Loucy (cell line): Measurements from ENCODE around the gene ZNF816.
A peak's percentile ranks its signal among the peaks of the same experiment; 100 is the strongest.

Experiments
- H2AFZ ChIP-seq: fragments of 200-600 bp; sonication (generic); 2 replicates; pipeline ENCODE4 v1.6.0; 2016; ENCODE audit warnings: antibody characterized with exemption, mild to moderate bottlenecking, low read length, moderate library complexity
- H3F3A ChIP-seq: fragments of 200-600 bp; 2 replicates; pipeline ENCODE4 v1.6.0; 2016; ENCODE audit warnings: antibody characterized with exemption, low read depth, mild to moderate bottlenecking
- H3K27me3 ChIP-seq: fragments of 200-600 bp; sonication (generic); 2 replicates; pipeline ENCODE4 v1.6.1; 2014; ENCODE audit warnings: low read length, mild to moderate bottlenecking; ENCODE audit not compliant: insufficient read depth, poor library complexity, severe bottlenecking
- H3K36me3 ChIP-seq: fragments of 200-600 bp; sonication (generic); 2 replicates; pipeline ENCODE4 v1.6.1; 2016; ENCODE audit warnings: low read length; ENCODE audit not compliant: insufficient read depth
- H3K4me1 ChIP-seq: fragments of 200-600 bp; sonication (generic); 2 replicates; pipeline ENCODE4 v1.5.1; 2014; ENCODE audit warnings: low read length, mild to moderate bottlenecking; ENCODE audit not compliant: insufficient read depth, poor library complexity, severe bottlenecking
- H3K4me2 ChIP-seq: fragments of 200-600 bp; sonication (generic); 2 replicates; pipeline ENCODE4 v1.6.0; 2014; ENCODE audit warnings: antibody characterized with exemption, low read length, low read depth, mild to moderate bottlenecking; ENCODE audit not compliant: poor library complexity, severe bottlenecking
- H3K4me3 ChIP-seq: fragments of 200-600 bp; sonication (generic); 2 replicates; pipeline ENCODE4 v1.5.1; 2014; ENCODE audit warnings: low read length, mild to moderate bottlenecking, mixed read lengths; ENCODE audit not compliant: poor library complexity, severe bottlenecking
- H3K79me2 ChIP-seq: fragments of 200-600 bp; sonication (generic); 2 replicates; pipeline ENCODE4 v1.6.1; 2014; ENCODE audit warnings: low read length; ENCODE audit not compliant: insufficient read depth
- H3K9ac ChIP-seq: fragments of 200-600 bp; sonication (generic); 2 replicates; pipeline ENCODE4 v1.6.0; 2014; ENCODE audit warnings: mild to moderate bottlenecking, low read depth, low read length, moderate library complexity; ENCODE audit not compliant: poor library complexity, severe bottlenecking
- H3K9me2 ChIP-seq: fragments of 200-600 bp; sonication (generic); replicated peaks from 2 replicates; pipeline ENCODE4 v1.6.1; 2016; ENCODE audit warnings: low read depth, low read length, mixed read lengths
- H3K9me3 ChIP-seq: fragments of 200-600 bp; sonication (generic); 2 replicates; pipeline ENCODE4 v1.6.1; 2014; ENCODE audit warnings: mild to moderate bottlenecking, antibody characterized with exemption, low read length, low read depth; ENCODE audit not compliant: insufficient read depth
- H4K20me1 ChIP-seq: fragments of 200-600 bp; sonication (generic); 2 replicates; pipeline ENCODE4 v1.6.0; 2014; ENCODE audit warnings: antibody characterized with exemption, low read length, mild to moderate bottlenecking; ENCODE audit not compliant: insufficient read depth, poor library complexity, severe bottlenecking
- CTCF ChIP-seq: fragments of 200-600 bp; sonication (generic); conservative IDR thresholded peaks from 2 replicates; pipeline ENCODE4 v1.5.1; 2014; ENCODE audit warnings: mild to moderate bottlenecking, antibody characterized with exemption, low read length
- EZH2phosphoT487 ChIP-seq: fragments of 200-600 bp; IDR thresholded peaks from 2 replicates; pipeline ENCODE4 v1.6.1; 2018; ENCODE audit warnings: antibody characterized with exemption, mild to moderate bottlenecking, moderate library complexity, borderline replicate concordance

Gene ZNF816

GRCh38 chr19:52963247-52963618 is 552 bp upstream of the ZNF816 start:
- Histone ChIP-seq H3K9ac (peak overlapping the region; percentile 74), H3K79me2 (peaks cover 44% of the 10 kb centered on the region), H3F3A (no peaks in the 10 kb centered on the region), H2AFZ (peak overlapping the region; percentile 99), H3K27me3 (no peaks in the 10 kb centered on the region), H3K4me1 (peaks cover 16% of the 10 kb centered on the region), H3K36me3 (no peaks in the 10 kb centered on the region), H3K9me2 (no peaks in the 10 kb centered on the region), H3K9me3 (peaks cover 8% of the 10 kb centered on the region; the same call in 1 of the 2 replicates), H3K4me3 (peak overlapping the region; percentile 97), H4K20me1 (no peaks in the 10 kb centered on the region), H3K4me2 (peak overlapping the region; percentile 97)
- TF ChIP-seq EZH2phosphoT487, result no peak
- no peak for TF ChIP-seq CTCF

DNA sequence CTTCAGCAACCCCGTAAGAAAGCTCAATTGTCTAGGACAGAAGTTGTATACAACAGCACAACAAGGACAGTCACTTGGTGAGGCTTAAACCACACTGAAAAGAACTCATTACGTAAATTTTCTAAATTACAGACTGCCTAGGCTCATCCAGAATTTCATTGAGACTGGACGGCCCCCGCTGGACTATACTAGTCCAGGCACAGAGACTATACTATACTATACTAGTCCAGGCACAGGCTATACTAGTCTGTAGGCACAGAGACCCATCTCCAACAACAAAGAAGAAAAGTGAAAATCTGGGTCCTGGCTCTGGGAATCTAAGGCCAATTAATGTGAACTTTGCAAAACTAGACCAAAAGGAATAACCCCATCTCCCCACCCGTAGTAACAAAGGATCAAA is 700 bp downstream of the ZNF816 start:
- Histone ChIP-seq H3K9ac (peak overlapping the region; percentile 90), H4K20me1 (no peaks in the 10 kb centered on the region), H3K4me2 (peak overlapping the region; percentile 98), H3K79me2 (peaks cover 45% of the 10 kb centered on the region), H3K27me3 (no peaks in the 10 kb centered on the region), H3F3A (no peaks in the 10 kb centered on the region), H3K4me3 (peak overlapping the region; percentile 97), H3K4me1 (peaks cover 16% of the 10 kb centered on the region), H3K9me2 (no peaks in the 10 kb centered on the region), H3K9me3 (no peaks in the 10 kb centered on the region), H2AFZ (peak overlapping the region; percentile 99), H3K36me3 (no peaks in the 10 kb centered on the region)
- no peak for TF ChIP-seq CTCF
- TF ChIP-seq EZH2phosphoT487, result no peak

DNA sequence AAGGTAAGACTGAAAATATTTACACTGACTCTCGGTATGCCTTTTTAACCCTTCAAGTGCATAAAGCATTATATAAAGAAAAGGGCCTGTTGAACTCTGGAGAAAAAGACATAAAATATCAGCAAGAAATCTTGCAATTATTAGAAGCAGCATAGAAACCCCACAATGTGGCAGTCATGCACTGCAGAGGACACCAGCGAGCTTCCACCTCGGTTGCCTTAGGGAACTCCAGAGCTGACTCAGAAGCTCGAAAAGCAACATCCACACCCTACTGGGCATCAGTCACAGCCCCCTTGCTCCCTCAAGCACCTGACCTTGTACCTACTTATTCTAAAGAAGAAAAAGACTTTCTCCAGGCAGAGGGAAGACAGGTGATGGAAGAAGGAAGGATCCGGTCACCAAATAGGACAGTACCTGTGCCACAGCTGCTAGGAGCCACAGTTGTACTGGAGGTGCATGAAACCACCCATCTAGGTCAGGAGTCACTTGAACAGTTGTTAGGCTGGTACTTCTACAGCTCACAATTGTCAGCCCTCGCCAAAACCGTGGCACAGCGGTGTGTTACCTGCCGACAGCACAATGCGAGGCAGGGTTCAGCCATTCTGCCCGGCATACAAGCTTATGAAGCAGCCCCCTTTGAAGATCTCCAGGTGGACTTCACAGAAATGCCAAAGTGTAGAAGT is 2.9 kb downstream of the ZNF816 start:
- Histone ChIP-seq H3K9ac (no peak overlapping the region), H3K4me1 (peaks cover 16% of the 10 kb centered on the region), H3K4me3 (no peak overlapping the region), H3F3A (no peaks in the 10 kb centered on the region), H2AFZ (no peak overlapping the region), H3K9me3 (no peaks in the 10 kb centered on the region), H3K4me2 (peak overlapping the region; percentile 98), H4K20me1 (no peaks in the 10 kb centered on the region), H3K27me3 (no peaks in the 10 kb centered on the region), H3K79me2 (peaks cover 45% of the 10 kb centered on the region), H3K9me2 (no peaks in the 10 kb centered on the region), H3K36me3 (peaks cover 10% of the 10 kb centered on the region; the same call in 1 of the 2 replicates)
- no peak for TF ChIP-seq EZH2phosphoT487
- TF ChIP-seq CTCF, result no peak
